K562 (cell line): ENCODE measurements around the gene NEURL2. TPM values are rescaled to one million over a fixed set of nuclear protein-coding genes. Genes with fewer than 3 reads are reported as not detected.
A peak's percentile ranks its signal among the peaks of the same experiment; 100 is the strongest.

Experiments
- OTX1 ChIP-seq: fragments of 450-650 bp; formaldehyde crosslinking; IDR thresholded peaks from 2 replicates; pipeline ENCODE4 v1.4.0; 2022; ENCODE audit warnings: mild to moderate bottlenecking
- POLR2AphosphoS5 ChIP-seq: IDR thresholded peaks from 2 replicates; pipeline ENCODE4 v1.6.1; 2011; ENCODE audit warnings: mild to moderate bottlenecking, low read depth, low read length, moderate library complexity; ENCODE audit not compliant: control insufficient read depth, insufficient read depth
- ZNF253 ChIP-seq: fragments of 250-450 bp; sonication (Bioruptor Pico); conservative IDR thresholded peaks from 2 replicates; pipeline ENCODE4 v1.6.1; 2021; ENCODE audit warnings: mild to moderate bottlenecking
- ZNF586 ChIP-seq: fragments of 450-650 bp; formaldehyde crosslinking; conservative IDR thresholded peaks from 2 replicates; pipeline ENCODE4 v1.4.0; 2020; ENCODE audit warnings: mild to moderate bottlenecking, moderate library complexity
- polyA plus RNA-seq, 8 experiments: library from polyadenylated mRNA; depleted of rRNA in 4 of 8; stranded (reverse) in 5 of 8; unstranded in 3 of 8; fragments of >200 nt; fragmentation: Nextera tagmentation in 2 of 8; fragmentation: Illumina TruSeq in 1 of 8; extraction: Ambion mirVana in 2 of 8; extraction: Trizol in 1 of 8; gene quantifications; 2 replicates each; pipeline versions ENCODE4 v1.2.1 to v1.2.3, GENCODE V29; 2011 to 2014; ENCODE audit warnings: inconsistent platforms in 1 of 8, missing spikeins in 1 of 8
- total RNA-seq, 7 experiments: library from RNA; depleted of rRNA in 6 of 7; stranded (reverse); fragments of >200 nt in 6 of 7; fragmentation: Illumina TruSeq in 2 of 7; extraction: Trizol in 2 of 7; gene quantifications; 2 replicates each; pipeline versions ENCODE4 v1.2.1 to v1.2.3, GENCODE V29; 2011 to 2021; ENCODE audit warnings: low replicate concordance in 1 of 7
- TF ChIP-seq, protein P1 (sequence below): fragments of 450-650 bp; IDR thresholded peaks from 2 replicates; pipeline ENCODE4 v1.6.1; 2017; ENCODE audit warnings: antibody characterized with exemption, mild to moderate bottlenecking
- TF ChIP-seq, protein P2 (sequence below), 3 experiments: IDR thresholded peaks in 2 of 3; conservative IDR thresholded peaks in 1 of 3; 2 replicates each; pipeline ENCODE4 v1.5.1; 2011 to 2012; ENCODE audit warnings: low read length in 3 of 3, mild to moderate bottlenecking in 3 of 3, control low read depth in 2 of 3, improper control_type of control experiment in 1 of 3, inconsistent platforms in 1 of 3, low read depth in 1 of 3, mixed read lengths in 1 of 3, moderate library complexity in 1 of 3; ENCODE audit not compliant: insufficient read depth in 2 of 3
- TF ChIP-seq, protein P3 (sequence below): sonication (generic); formaldehyde crosslinking; IDR thresholded peaks from 2 replicates; pipeline ENCODE4 v1.8.1; 2023; ENCODE audit warnings: missing genetic modification reagents, mild to moderate bottlenecking, borderline replicate concordance
- TF ChIP-seq, protein P4 (sequence below): fragments of 250-450 bp; sonication (Bioruptor Pico); IDR thresholded peaks from 2 replicates; pipeline ENCODE4 v1.4.0; 2020

NEURL2 gene
- total and polyA plus RNA-seq, 9 of the 15 experiments (the other 6 are each of a cell fraction or from before 2014, with no cell fraction given), result 0.22 to 1.9 (median 0.50) TPM; not detected in 1

DNA sequence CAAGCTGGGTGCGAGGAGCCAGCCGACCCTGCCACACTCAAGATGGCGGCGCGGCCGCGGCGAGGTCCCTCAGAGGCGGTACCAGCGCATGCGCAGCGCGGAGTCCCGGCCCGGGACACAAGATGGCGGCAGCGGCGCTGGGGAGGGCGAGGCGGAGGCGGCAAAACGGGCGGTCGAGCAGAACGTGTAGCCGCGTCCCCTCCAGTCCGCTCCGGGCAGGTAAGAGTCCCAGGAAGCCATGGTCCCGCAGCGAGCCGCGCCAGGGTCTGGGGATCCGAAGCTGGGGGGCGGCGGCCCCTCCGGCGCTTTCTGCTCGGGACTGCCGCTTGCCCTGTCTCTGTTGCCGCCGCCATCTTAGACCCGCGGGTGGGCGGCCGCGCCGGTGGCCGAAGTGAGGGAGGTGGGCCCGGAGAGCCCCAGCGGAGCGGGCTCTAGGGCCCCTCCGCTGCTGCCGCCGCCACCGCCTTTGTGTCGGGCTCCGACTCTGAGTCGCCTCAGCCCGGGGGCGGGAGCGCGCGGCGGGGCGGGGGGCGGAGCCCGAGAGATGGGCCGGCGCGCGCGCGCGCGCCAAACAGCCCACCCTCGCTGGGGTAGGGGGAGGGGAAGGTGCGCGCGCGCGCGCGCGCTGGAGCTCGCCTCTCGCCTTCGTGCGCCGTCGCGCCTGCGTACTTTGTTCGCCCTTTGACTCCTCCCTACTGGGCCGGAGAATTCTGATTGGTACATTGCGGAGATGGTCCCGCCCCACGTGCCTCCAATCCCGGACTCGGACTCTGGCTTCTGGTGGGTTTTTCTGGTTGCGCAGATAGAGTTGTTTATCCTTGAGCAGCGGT is 43.8 kb upstream of the NEURL2 start, which contains the start of gene PCIF1 (continued):
- TF ChIP-seq ZNF586 (CRISPR knock-in tag) (no peak), OTX1 (CRISPR knock-in tag) (peak; percentile 78; the same call in 1 of the 2 replicates), POLR2AphosphoS5 (peak; percentile 57), ZNF253 (no peak)
- TF ChIP-seq, protein P1, sequence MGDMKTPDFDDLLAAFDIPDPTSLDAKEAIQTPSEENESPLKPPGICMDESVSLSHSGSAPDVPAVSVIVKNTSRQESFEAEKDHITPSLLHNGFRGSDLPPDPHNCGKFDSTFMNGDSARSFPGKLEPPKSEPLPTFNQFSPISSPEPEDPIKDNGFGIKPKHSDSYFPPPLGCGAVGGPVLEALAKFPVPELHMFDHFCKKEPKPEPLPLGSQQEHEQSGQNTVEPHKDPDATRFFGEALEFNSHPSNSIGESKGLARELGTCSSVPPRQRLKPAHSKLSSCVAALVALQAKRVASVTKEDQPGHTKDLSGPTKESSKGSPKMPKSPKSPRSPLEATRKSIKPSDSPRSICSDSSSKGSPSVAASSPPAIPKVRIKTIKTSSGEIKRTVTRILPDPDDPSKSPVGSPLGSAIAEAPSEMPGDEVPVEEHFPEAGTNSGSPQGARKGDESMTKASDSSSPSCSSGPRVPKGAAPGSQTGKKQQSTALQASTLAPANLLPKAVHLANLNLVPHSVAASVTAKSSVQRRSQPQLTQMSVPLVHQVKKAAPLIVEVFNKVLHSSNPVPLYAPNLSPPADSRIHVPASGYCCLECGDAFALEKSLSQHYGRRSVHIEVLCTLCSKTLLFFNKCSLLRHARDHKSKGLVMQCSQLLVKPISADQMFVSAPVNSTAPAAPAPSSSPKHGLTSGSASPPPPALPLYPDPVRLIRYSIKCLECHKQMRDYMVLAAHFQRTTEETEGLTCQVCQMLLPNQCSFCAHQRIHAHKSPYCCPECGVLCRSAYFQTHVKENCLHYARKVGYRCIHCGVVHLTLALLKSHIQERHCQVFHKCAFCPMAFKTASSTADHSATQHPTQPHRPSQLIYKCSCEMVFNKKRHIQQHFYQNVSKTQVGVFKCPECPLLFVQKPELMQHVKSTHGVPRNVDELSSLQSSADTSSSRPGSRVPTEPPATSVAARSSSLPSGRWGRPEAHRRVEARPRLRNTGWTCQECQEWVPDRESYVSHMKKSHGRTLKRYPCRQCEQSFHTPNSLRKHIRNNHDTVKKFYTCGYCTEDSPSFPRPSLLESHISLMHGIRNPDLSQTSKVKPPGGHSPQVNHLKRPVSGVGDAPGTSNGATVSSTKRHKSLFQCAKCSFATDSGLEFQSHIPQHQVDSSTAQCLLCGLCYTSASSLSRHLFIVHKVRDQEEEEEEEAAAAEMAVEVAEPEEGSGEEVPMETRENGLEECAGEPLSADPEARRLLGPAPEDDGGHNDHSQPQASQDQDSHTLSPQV, result no peak; the same call in 1 of the 2 replicates
- TF ChIP-seq, protein P2, sequence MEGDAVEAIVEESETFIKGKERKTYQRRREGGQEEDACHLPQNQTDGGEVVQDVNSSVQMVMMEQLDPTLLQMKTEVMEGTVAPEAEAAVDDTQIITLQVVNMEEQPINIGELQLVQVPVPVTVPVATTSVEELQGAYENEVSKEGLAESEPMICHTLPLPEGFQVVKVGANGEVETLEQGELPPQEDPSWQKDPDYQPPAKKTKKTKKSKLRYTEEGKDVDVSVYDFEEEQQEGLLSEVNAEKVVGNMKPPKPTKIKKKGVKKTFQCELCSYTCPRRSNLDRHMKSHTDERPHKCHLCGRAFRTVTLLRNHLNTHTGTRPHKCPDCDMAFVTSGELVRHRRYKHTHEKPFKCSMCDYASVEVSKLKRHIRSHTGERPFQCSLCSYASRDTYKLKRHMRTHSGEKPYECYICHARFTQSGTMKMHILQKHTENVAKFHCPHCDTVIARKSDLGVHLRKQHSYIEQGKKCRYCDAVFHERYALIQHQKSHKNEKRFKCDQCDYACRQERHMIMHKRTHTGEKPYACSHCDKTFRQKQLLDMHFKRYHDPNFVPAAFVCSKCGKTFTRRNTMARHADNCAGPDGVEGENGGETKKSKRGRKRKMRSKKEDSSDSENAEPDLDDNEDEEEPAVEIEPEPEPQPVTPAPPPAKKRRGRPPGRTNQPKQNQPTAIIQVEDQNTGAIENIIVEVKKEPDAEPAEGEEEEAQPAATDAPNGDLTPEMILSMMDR (IDR thresholded peaks at IDR 0.05 in 2 of 3, conservative IDR thresholded peaks at IDR 0.05 in 1 of 3; ENCODE audit: insufficient read depth in 2 of 3, low read depth in 1 of 3, low read length in 3 of 3), result peak in 1 of 3 experiments; percentile 25; a peak in 1 of 6 replicates
- TF ChIP-seq, protein P3, sequence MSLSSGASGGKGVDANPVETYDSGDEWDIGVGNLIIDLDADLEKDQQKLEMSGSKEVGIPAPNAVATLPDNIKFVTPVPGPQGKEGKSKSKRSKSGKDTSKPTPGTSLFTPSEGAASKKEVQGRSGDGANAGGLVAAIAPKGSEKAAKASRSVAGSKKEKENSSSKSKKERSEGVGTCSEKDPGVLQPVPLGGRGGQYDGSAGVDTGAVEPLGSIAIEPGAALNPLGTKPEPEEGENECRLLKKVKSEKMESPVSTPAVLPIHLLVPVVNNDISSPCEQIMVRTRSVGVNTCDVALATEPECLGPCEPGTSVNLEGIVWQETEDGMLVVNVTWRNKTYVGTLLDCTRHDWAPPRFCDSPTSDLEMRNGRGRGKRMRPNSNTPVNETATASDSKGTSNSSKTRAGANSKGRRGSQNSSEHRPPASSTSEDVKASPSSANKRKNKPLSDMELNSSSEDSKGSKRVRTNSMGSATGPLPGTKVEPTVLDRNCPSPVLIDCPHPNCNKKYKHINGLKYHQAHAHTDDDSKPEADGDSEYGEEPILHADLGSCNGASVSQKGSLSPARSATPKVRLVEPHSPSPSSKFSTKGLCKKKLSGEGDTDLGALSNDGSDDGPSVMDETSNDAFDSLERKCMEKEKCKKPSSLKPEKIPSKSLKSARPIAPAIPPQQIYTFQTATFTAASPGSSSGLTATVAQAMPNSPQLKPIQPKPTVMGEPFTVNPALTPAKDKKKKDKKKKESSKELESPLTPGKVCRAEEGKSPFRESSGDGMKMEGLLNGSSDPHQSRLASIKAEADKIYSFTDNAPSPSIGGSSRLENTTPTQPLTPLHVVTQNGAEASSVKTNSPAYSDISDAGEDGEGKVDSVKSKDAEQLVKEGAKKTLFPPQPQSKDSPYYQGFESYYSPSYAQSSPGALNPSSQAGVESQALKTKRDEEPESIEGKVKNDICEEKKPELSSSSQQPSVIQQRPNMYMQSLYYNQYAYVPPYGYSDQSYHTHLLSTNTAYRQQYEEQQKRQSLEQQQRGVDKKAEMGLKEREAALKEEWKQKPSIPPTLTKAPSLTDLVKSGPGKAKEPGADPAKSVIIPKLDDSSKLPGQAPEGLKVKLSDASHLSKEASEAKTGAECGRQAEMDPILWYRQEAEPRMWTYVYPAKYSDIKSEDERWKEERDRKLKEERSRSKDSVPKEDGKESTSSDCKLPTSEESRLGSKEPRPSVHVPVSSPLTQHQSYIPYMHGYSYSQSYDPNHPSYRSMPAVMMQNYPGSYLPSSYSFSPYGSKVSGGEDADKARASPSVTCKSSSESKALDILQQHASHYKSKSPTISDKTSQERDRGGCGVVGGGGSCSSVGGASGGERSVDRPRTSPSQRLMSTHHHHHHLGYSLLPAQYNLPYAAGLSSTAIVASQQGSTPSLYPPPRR (CRISPR knock-in tag), result peak; percentile 96; the same call in 1 of the 2 replicates
- TF ChIP-seq, protein P4, sequence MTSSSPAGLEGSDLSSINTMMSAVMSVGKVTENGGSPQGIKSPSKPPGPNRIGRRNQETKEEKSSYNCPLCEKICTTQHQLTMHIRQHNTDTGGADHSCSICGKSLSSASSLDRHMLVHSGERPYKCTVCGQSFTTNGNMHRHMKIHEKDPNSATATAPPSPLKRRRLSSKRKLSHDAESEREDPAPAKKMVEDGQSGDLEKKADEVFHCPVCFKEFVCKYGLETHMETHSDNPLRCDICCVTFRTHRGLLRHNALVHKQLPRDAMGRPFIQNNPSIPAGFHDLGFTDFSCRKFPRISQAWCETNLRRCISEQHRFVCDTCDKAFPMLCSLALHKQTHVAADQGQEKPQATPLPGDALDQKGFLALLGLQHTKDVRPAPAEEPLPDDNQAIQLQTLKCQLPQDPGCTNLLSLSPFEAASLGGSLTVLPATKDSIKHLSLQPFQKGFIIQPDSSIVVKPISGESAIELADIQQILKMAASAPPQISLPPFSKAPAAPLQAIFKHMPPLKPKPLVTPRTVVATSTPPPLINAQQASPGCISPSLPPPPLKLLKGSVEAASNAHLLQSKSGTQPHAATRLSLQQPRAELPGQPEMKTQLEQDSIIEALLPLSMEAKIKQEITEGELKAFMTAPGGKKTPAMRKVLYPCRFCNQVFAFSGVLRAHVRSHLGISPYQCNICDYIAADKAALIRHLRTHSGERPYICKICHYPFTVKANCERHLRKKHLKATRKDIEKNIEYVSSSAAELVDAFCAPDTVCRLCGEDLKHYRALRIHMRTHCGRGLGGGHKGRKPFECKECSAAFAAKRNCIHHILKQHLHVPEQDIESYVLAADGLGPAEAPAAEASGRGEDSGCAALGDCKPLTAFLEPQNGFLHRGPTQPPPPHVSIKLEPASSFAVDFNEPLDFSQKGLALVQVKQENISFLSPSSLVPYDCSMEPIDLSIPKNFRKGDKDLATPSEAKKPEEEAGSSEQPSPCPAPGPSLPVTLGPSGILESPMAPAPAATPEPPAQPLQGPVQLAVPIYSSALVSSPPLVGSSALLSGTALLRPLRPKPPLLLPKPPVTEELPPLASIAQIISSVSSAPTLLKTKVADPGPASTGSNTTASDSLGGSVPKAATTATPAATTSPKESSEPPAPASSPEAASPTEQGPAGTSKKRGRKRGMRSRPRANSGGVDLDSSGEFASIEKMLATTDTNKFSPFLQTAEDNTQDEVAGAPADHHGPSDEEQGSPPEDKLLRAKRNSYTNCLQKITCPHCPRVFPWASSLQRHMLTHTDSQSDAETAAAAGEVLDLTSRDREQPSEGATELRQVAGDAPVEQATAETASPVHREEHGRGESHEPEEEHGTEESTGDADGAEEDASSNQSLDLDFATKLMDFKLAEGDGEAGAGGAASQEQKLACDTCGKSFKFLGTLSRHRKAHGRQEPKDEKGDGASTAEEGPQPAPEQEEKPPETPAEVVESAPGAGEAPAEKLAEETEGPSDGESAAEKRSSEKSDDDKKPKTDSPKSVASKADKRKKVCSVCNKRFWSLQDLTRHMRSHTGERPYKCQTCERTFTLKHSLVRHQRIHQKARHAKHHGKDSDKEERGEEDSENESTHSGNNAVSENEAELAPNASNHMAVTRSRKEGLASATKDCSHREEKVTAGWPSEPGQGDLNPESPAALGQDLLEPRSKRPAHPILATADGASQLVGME (CRISPR knock-in tag), result peak; percentile 82; the same call in 1 of the 2 replicates
